22Rv1 (cell line): ENCODE measurements around the gene HIVEP3.

ENCODE experiments used
- ZFX ChIP-seq: fragments of 450-650 bp; IDR thresholded peaks from 2 replicates; pipeline ENCODE4 v1.6.1; 2017; ENCODE audit warnings: antibody characterized with exemption, borderline replicate concordance
- TF ChIP-seq, protein P1 (sequence below): fragments of 450-650 bp; IDR thresholded peaks from 2 replicates; pipeline ENCODE4 v1.5.1; 2017; ENCODE audit warnings: mild to moderate bottlenecking

DNA sequence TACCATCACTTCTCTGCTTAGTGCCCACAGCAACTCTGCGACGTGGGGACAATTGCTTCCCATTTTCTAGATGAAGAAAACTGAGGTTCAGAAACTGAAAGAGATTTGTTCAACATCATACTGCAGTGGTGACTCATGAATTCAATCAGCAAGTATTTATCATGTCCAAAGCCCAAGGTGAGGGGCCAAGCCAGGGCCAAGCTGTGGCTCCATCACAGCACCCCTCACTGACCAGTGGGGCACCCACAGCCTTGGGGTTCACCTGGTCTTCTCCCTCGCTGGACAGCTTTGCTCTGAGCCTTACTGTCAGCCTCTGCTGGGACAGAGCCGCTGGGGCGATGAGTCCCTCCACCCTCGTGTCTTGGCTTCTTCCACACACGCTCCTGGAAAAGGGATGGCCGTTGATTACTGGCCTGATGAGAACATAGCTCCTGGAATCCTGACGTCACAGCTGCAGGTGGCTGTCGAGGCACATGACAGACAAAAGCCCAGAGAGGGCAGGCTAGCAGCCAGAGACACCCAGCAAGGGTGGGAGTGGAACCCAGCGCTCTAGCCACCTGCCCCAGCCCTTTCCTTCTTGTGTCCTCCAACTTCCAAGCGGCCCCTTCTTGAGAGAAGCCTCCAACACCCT is 440.5 kb downstream of the HIVEP3 start:
- TF ChIP-seq, protein P1, sequence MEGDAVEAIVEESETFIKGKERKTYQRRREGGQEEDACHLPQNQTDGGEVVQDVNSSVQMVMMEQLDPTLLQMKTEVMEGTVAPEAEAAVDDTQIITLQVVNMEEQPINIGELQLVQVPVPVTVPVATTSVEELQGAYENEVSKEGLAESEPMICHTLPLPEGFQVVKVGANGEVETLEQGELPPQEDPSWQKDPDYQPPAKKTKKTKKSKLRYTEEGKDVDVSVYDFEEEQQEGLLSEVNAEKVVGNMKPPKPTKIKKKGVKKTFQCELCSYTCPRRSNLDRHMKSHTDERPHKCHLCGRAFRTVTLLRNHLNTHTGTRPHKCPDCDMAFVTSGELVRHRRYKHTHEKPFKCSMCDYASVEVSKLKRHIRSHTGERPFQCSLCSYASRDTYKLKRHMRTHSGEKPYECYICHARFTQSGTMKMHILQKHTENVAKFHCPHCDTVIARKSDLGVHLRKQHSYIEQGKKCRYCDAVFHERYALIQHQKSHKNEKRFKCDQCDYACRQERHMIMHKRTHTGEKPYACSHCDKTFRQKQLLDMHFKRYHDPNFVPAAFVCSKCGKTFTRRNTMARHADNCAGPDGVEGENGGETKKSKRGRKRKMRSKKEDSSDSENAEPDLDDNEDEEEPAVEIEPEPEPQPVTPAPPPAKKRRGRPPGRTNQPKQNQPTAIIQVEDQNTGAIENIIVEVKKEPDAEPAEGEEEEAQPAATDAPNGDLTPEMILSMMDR: no peak
- no peak for TF ChIP-seq ZFX
